Stomach (tissue), 9 donors: Measurements from ENCODE around the gene SP2. TPM values are rescaled to one million over a fixed set of nuclear protein-coding genes. Genes with fewer than 3 reads are reported as not detected.
A peak's percentile ranks its signal among the peaks of the same experiment; 100 is the strongest.

Experiments used
- DNase-seq, 2 donors: peaks; one replicate each; pipeline versions ENCODE4 v3.0.0 to v3.0.0-alpha.2; 2013 to 2019
- H3K27ac ChIP-seq, 5 donors: fragments of 200-600 bp in 4 of 5; sonication (generic) in 4 of 5; one replicate each; pipeline ENCODE4 v1.5.1; 2013 to 2019; ENCODE audit warnings: mild to moderate bottlenecking in 1 of 5, moderate library complexity in 1 of 5
- H3K27me3 ChIP-seq, 3 donors: fragments of 200-600 bp; sonication (generic); one replicate each; pipeline ENCODE4 v1.5.1; 2017 to 2019; ENCODE audit warnings: mixed run types in 1 of 3
- H3K36me3 ChIP-seq, 4 donors: fragments of 200-600 bp; sonication (generic); 1 replicate in 3 of 4; 2 replicates in 1 of 4; pipeline ENCODE4 v1.5.1; 2016 to 2019
- H3K4me1 ChIP-seq, 4 donors: fragments of 200-600 bp; sonication (generic); one replicate each; pipeline ENCODE4 v1.5.1; 2016 to 2019
- H3K4me3 ChIP-seq, 4 donors: fragments of 200-600 bp; sonication (generic) in 3 of 4; one replicate each; pipeline ENCODE4 v1.5.1; 2016 to 2019; ENCODE audit warnings: mild to moderate bottlenecking in 1 of 4
- H3K9me3 ChIP-seq, 4 donors: fragments of 200-600 bp; sonication (generic); one replicate each; pipeline ENCODE4 v1.5.1; 2016 to 2019
- CTCF ChIP-seq, 7 experiments: fragments of 450-650 bp in 4 of 7; fragments of 200-600 bp in 3 of 7; sonication (generic) in 3 of 7; IDR thresholded peaks; one replicate each; pipeline ENCODE4 v1.5.1; 2016 to 2019; ENCODE audit warnings: antibody characterized with exemption in 7 of 7, control low read depth in 2 of 7, mild to moderate bottlenecking in 1 of 7
- EP300 ChIP-seq: sonication (generic); formaldehyde crosslinking; IDR thresholded peaks from one replicate; pipeline ENCODE4 v1.6.1; 2017; ENCODE audit warnings: antibody characterized with exemption
- POLR2A ChIP-seq, 4 donors: fragments of 450-650 bp; IDR thresholded peaks; one replicate each; pipeline ENCODE4 v1.6.1; 2016; ENCODE audit warnings: antibody characterized with exemption in 4 of 4, control low read depth in 2 of 4, mild to moderate bottlenecking in 1 of 4, moderate library complexity in 1 of 4
- POLR2AphosphoS5 ChIP-seq, 3 donors: sonication (generic); formaldehyde crosslinking; IDR thresholded peaks; one replicate each; pipeline ENCODE4 v1.6.1; 2016; ENCODE audit warnings: antibody characterized with exemption in 3 of 3
- WGBS, 5 donors: extraction: QIAGEN DNeasy Blood & Tissue Kit in 3 of 5; methylation state at CpG; one replicate each; pipeline versions ENCODE4 v1.1.5 to v1.1.7; 2013 to 2018; 5-methylcytosine and 5-hydroxymethylcytosine counted together
- intact Hi-C: fragments of 100-400 bp; cut with DNase I; formaldehyde crosslinking; loops from one replicate; pipeline ENCODE4 v1.15.1; 2023; ENCODE audit warnings: low total_unique reads
- polyA plus RNA-seq, 3 donors: library from polyadenylated mRNA; stranded (reverse); fragments of 200-250 nt; gene quantifications; one replicate each; pipeline ENCODE4 v1.2.3, GENCODE V29; 2013
- total RNA-seq, 5 donors: library from RNA; depleted of rRNA; stranded (reverse); fragments of >200 nt; gene quantifications; one replicate each; pipeline versions ENCODE4 v1.1.0 to v1.2.3, GENCODE V29; 2014 to 2016
- donor health status: healthy with polysubstance abuse.
- donor health status: Bipolar disorder and iron deficiency.
- donor health status: healthy.

Gene SP2
- total and polyA plus RNA-seq, 8 donors, result 0.87 to 22.8 (median 6.3) TPM

GRCh38 chr17:47966079-47966519, 70.1 kb downstream of the SP2 start:
- 19 to 64% (median 30%) methylated on average over 1 of the region's 1 CpG for WGBS, 5 donors
- Histone ChIP-seq H3K27ac (peak overlapping the region; percentile 49 to 82 (median 81)), H3K27me3 (no peaks in the 10 kb centered on the region), H3K36me3 (no peaks in the 10 kb centered on the region), H3K4me3 (no peak overlapping the region), H3K9me3 (no peaks in the 10 kb centered on the region), H3K4me1 (peaks cover 11 to 39% (median 24%) of the 10 kb centered on the region in 4 donors)
- TF ChIP-seq EP300, result no peak
- TF ChIP-seq POLR2AphosphoS5 (IDR thresholded peaks at IDR 0.05), result peak in 2 of 3 donors; percentile 19 to 38
- intact Hi-C loops, result no loop called here
- peak in 1 of 2 donors; percentile 85 for DNase-seq

GRCh38 chr17:47967607-47968252, 71.7 kb downstream of the SP2 start:
- no peaks in the 10 kb centered on the region for H3K27me3 ChIP-seq
- 24 to 53% (median 32%) methylated on average over 4 to 5 of the region's 5 CpGs for WGBS, 5 donors
- no peaks in the 10 kb centered on the region for H3K9me3 ChIP-seq
- no peak for TF ChIP-seq POLR2A (IDR thresholded peaks at IDR 0.05)
- TF ChIP-seq POLR2AphosphoS5 (IDR thresholded peaks at IDR 0.05), result peak in 1 of 3 donors; percentile 67
- no peak for TF ChIP-seq CTCF (IDR thresholded peaks at IDR 0.05)
- peak overlapping the region; percentile 49 to 81 (median 77) for H3K27ac ChIP-seq
- H3K36me3 ChIP-seq, result no peaks in the 10 kb centered on the region
- peaks cover 17 to 55% (median 38%) of the 10 kb centered on the region in 4 donors for H3K4me1 ChIP-seq
- intact Hi-C loops, result no loop called here
- H3K4me3 ChIP-seq, result no peak overlapping the region
- peak; percentile 58 to 60 for DNase-seq

- H3K4me1 ChIP-seq, result peaks cover 17 to 57% (median 39%) of the 10 kb centered on the region in 4 donors
- no peaks in the 10 kb centered on the region for H3K9me3 ChIP-seq
- intact Hi-C loops, result no loop called here
- H3K27me3 ChIP-seq, result no peaks in the 10 kb centered on the region
- TF ChIP-seq EP300, result no peak
- no peak for TF ChIP-seq POLR2A (IDR thresholded peaks at IDR 0.05)
- TF ChIP-seq CTCF (IDR thresholded peaks at IDR 0.05), result no peak
- no peak for TF ChIP-seq POLR2AphosphoS5 (IDR thresholded peaks at IDR 0.05)
- no peak for DNase-seq
- H3K36me3 ChIP-seq, result peaks cover 4 to 10% (median 7%) of the 10 kb centered on the region in 4 donors
- H3K4me3 ChIP-seq, result no peak overlapping the region
- 86 to 90% (median 88%) methylated on average over 5 of the region's 5 CpGs for WGBS, 5 donors
- peak overlapping the region in 2 of 5 donors; percentile 81 for H3K27ac ChIP-seq
These were observed 72.8 kb downstream of the SP2 start for GRCh38 chr17:47968836-47969235.

- peak overlapping the region; percentile 37 to 93 (median 91) for H3K27ac ChIP-seq
- WGBS, 5 donors, result 38 to 43% (median 42%) methylated on average over 15 of the region's 15 CpGs
- peaks cover 16 to 23% (median 20%) of the 10 kb centered on the region in 4 donors for H3K36me3 ChIP-seq
- H3K4me3 ChIP-seq, result peak overlapping the region; percentile 33 to 98 (median 65)
- H3K4me1 ChIP-seq, result peaks cover 17 to 57% (median 39%) of the 10 kb centered on the region in 4 donors
- DNase-seq, result no peak
- TF ChIP-seq POLR2A (IDR thresholded peaks at IDR 0.05) (no peak), EP300 (no peak), POLR2AphosphoS5 (IDR thresholded peaks at IDR 0.05) (no peak), CTCF (IDR thresholded peaks at IDR 0.05) (no peak)
- intact Hi-C loops, result no loop called here
- no peaks in the 10 kb centered on the region for H3K27me3 ChIP-seq
- H3K9me3 ChIP-seq, result no peaks in the 10 kb centered on the region
These were observed 74.1 kb downstream of the SP2 start for GRCh38 chr17:47969930-47970724.
